Thymus (tissue), 11 donors: ENCODE data around the gene WDR82. TPM values are rescaled to one million over a fixed set of nuclear protein-coding genes. Genes with fewer than 3 reads are reported as not detected.

ENCODE experiments used
- DNase-seq, 9 donors: peaks; one replicate each; pipeline ENCODE4 v3.0.0-alpha.2; 2013; ENCODE audit warnings: low spot score in 9 of 9, low read depth in 6 of 9, missing footprints in 1 of 9
- H3K27ac ChIP-seq, 2 donors: one replicate each; pipeline ENCODE4 v1.5.1; 2013; ENCODE audit warnings: control low read depth in 1 of 2, low read depth in 1 of 2, low read length in 1 of 2, mild to moderate bottlenecking in 1 of 2, moderate library complexity in 1 of 2
- H3K27me3 ChIP-seq, 2 donors: one replicate each; pipeline ENCODE4 v1.5.1; 2013; ENCODE audit warnings: low read length in 1 of 2; ENCODE audit not compliant: control insufficient read depth in 2 of 2, insufficient read depth in 1 of 2
- H3K36me3 ChIP-seq, 2 donors: one replicate each; pipeline ENCODE4 v1.5.1; 2013; ENCODE audit warnings: low read length in 1 of 2, mild to moderate bottlenecking in 1 of 2, moderate library complexity in 1 of 2; ENCODE audit not compliant: control insufficient read depth in 2 of 2, insufficient read depth in 2 of 2
- H3K4me1 ChIP-seq, 2 donors: one replicate each; pipeline ENCODE4 v1.5.1; 2013; ENCODE audit warnings: low read length in 2 of 2; ENCODE audit not compliant: control insufficient read depth in 2 of 2, insufficient read depth in 2 of 2
- H3K4me3 ChIP-seq, 2 donors: one replicate each; pipeline ENCODE4 v1.5.1; 2013; ENCODE audit warnings: low read length in 2 of 2, control low read depth in 1 of 2, mild to moderate bottlenecking in 1 of 2
- H3K9me3 ChIP-seq, 2 donors: one replicate each; pipeline ENCODE4 v1.5.1; 2013; ENCODE audit warnings: low read length in 1 of 2, mild to moderate bottlenecking in 1 of 2; ENCODE audit not compliant: control insufficient read depth in 2 of 2, insufficient read depth in 1 of 2
- WGBS: extraction: QIAGEN DNeasy Blood & Tissue Kit; methylation state at CpG from one replicate; pipeline ENCODE4 v1.1.7; 2013; 5-methylcytosine and 5-hydroxymethylcytosine counted together
- polyA plus RNA-seq: library from polyadenylated mRNA; stranded (reverse); fragments of 200-250 nt; gene quantifications from one replicate; pipeline ENCODE4 v1.2.3, GENCODE V29; 2013
- total RNA-seq: library from RNA; stranded (reverse); fragments of 120-200 nt; gene quantifications from one replicate; pipeline ENCODE4 v1.2.4, GENCODE V29; 2013
- donor health status: healthy.

Gene WDR82
- total and polyA plus RNA-seq, 2 donors = 47.4 to 60.5 TPM

DNA sequence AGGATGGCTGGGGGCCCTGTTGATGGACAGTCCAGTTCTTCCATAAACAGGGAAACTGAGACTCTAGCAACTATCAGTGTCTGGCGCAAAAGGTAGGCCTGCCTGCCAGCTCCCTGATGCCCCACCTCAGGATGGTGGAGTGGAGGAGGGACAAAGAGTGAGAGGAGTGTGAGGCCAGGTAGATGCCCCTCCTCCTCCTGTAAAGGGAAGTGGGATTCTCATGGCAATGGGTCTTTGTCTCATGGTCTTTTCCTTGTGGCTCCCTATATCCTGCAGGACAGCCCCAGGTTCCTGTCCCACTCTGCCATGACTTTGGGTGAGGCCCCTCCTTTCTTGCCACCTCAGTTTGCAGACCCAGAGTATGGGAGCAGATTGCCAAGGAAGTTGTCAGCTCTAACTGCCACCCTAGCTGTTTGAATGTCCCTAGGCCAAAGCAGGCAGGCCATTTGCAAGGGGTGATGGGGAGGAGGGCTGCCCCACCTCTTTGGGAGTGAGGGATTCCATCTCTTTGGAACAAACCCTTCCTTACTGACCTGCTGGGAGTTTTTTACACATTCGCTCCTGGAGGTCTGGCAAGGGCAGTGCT lies 34.8 kb upstream of the WDR82 start:
- H3K4me1 ChIP-seq = peaks cover 2 to 27% of the 10 kb centered on the region in 2 donors
- DNase-seq = no peak
- WGBS = 97% methylated on average over 2 of the region's 2 CpGs

DNA sequence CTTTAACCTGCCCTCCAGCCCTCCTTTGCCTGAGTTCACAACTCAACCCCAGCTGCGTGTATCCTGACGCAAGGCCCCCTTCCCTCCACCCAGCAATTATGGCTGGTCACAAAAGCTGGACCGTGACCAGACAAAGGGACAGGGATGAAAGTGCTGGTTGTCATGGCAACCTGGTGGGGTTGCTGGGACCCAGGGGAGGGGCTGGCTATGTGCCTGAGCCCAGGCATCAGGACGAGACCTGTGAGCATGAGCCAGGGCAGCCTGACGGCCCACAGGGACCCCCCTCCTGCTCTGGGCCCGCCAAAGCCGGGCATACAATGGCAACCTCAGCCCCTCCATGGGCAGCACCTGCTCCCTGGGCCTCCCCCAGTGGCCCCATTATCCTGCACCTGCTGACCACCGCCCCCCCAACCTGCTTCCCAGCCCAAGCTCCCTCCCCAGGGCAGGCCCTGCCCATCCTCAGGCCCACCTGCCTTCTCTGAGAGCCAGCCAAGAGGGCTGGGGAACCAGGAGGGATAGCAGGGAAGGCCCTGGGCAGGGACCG lies 33.2 kb upstream of the WDR82 start:
- Histone ChIP-seq H3K27ac (no peak overlapping the region), H3K36me3 (peaks cover 0 to 3% of the 10 kb centered on the region in 2 donors), H3K9me3 (no peaks in the 10 kb centered on the region), H3K4me3 (no peak overlapping the region), H3K4me1 (peaks cover 0 to 26% of the 10 kb centered on the region in 2 donors), H3K27me3 (no peaks in the 10 kb centered on the region)
- WGBS = 97% methylated on average over 9 of the region's 9 CpGs
- no peak for DNase-seq

More for the DNA sequence above, 34.8 kb upstream of the WDR82 start:
- Histone ChIP-seq H3K9me3 (peaks cover 0 to 4% of the 10 kb centered on the region in 2 donors), H3K36me3 (peaks cover 0 to 3% of the 10 kb centered on the region in 2 donors), H3K4me3 (no peak overlapping the region), H3K27me3 (peaks cover 0 to 2% of the 10 kb centered on the region in 2 donors), H3K27ac (no peak overlapping the region)

DNA sequence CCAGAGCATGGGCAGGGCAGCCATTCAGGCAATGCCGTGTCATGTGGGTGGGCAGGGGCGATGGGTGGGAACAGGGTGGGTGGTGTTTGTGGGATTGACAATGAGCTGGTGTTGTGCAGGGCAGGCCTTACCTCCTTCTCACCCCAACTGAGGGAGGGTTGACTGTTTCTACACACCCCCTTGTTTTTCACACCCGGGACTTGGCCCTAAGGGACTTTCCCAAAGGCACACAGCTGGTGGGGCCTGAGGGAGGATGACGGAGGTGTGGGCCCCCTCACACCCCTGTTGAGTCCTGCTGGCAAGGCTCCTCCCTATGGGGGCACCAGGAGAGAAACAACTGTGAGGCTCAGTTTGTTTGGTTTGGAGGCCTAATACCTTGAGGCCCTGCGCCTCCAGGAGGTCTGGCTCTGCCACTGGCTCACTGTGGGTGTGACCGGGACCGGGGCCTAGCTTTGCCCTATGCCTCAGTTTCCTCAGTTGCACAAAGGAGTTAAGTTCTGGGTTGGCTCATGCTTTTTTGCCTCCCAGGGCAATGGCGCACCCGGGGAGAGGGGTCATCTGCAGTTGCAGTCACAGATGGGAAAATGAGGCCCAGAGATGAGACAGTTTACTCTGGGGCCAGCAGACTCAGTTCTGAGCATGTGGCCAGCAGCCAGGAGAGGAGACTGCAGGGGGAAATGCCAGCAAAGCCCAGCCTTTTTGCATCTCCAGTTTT lies 32.6 kb upstream of the WDR82 start:
- Histone ChIP-seq H3K27me3 (no peaks in the 10 kb centered on the region), H3K9me3 (no peaks in the 10 kb centered on the region), H3K4me1 (peaks cover 0 to 26% of the 10 kb centered on the region in 2 donors), H3K36me3 (peaks cover 0 to 3% of the 10 kb centered on the region in 2 donors), H3K27ac (no peak overlapping the region), H3K4me3 (no peak overlapping the region)
- 91% methylated on average over 9 of the region's 9 CpGs for WGBS
- no peak for DNase-seq

DNA sequence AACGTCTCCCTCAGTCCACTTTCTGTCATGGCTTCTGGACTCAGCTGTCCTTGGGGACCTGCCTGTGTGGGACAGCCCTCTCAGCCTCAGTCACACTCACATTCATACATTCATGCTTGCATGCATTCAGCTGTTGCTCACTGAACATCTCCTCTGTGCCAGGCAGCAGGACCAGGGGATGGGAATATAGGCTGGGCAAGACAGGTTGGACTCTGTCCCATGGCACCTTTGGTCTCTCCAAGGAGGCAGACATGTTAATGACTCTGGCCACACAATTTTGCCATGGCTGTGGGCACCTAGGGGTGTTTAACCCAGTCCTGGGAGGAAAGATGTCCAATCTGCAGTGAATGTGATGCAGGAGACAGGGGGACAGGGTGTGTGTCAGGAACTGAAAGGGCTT lies 29.9 kb upstream of the WDR82 start:
- 66% methylated on average over 1 of the region's 1 CpG for WGBS
- DNase-seq = no peak
- Histone ChIP-seq H3K4me3 (no peak overlapping the region), H3K27ac (no peak overlapping the region), H3K9me3 (no peaks in the 10 kb centered on the region), H3K4me1 (peaks cover 0 to 15% of the 10 kb centered on the region in 2 donors), H3K27me3 (no peaks in the 10 kb centered on the region), H3K36me3 (peaks cover 0 to 3% of the 10 kb centered on the region in 2 donors)

DNA sequence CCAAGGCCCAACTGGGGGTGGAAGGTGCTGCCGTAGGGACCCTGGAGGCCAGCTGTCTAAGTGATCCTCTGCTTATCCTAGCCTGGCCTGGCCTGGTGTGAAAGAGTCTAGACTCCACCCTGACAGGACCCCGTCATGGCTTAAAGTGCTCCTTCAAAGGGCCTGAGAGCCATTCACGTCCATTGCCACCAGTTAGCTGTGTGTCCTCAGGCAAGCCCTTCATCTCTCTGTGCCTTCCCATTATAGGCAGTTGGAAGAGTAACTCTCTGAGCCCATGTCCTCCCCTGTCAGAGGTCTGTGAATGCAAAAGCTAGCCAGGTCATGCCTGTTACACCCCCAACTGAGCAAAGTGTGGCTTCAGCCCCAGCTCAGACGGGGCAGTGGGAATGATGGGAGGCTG lies 28.5 kb upstream of the WDR82 start:
- Histone ChIP-seq H3K9me3 (no peaks in the 10 kb centered on the region), H3K36me3 (peaks cover 0 to 3% of the 10 kb centered on the region in 2 donors), H3K27ac (no peak overlapping the region), H3K27me3 (no peaks in the 10 kb centered on the region), H3K4me3 (no peak overlapping the region), H3K4me1 (peaks cover 0 to 15% of the 10 kb centered on the region in 2 donors)
- no peak for DNase-seq
- WGBS = 98% methylated on average over 4 of the region's 4 CpGs

- H3K4me1 ChIP-seq = peaks cover 0 to 14% of the 10 kb centered on the region in 2 donors
- DNase-seq = no peak
- H3K27ac ChIP-seq = no peak overlapping the region
- H3K36me3 ChIP-seq = peaks cover 0 to 3% of the 10 kb centered on the region in 2 donors
- no peaks in the 10 kb centered on the region for H3K9me3 ChIP-seq
- no peak overlapping the region for H3K4me3 ChIP-seq
- H3K27me3 ChIP-seq = peaks cover 0 to 1% of the 10 kb centered on the region in 2 donors
- WGBS = 98% methylated on average over 5 of the region's 5 CpGs
Observed at GRCh38 chr3:52305926-52306325, 27.5 kb upstream of the WDR82 start.

DNA sequence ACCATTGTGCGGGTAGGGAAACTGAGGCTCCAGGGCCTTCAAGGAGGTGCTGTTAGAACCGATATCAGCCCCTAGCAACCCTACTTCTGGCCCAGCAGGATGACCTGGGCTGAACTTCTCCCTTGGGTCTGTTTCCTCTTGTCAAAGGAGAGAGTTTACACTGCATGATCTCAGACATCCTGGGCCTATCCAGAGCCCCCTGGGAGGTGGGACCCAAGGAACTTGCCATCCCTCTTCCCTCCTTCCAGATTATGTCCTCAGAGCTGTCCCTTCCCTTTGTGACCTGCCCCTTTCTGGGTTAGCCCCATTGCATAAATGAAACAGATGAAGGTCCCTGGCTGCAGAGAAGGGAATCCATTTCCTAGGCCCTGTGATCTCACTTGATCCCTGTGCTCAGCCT lies 25.4 kb upstream of the WDR82 start:
- Histone ChIP-seq H3K27ac (no peak overlapping the region), H3K27me3 (peaks cover 0 to 12% of the 10 kb centered on the region in 2 donors), H3K4me3 (no peak overlapping the region), H3K9me3 (no peaks in the 10 kb centered on the region), H3K36me3 (no peaks in the 10 kb centered on the region), H3K4me1 (peaks cover 0 to 22% of the 10 kb centered on the region in 2 donors)
- WGBS = 95% methylated on average over 2 of the region's 2 CpGs
- DNase-seq = no peak

GRCh38 chr3:52302426-52303145 lies 24.1 kb upstream of the WDR82 start:
- H3K27me3 ChIP-seq = peaks cover 0 to 15% of the 10 kb centered on the region in 2 donors
- DNase-seq = no peak
- H3K27ac ChIP-seq = no peak overlapping the region
- H3K4me3 ChIP-seq = no peak overlapping the region
- H3K4me1 ChIP-seq = peaks cover 0 to 19% of the 10 kb centered on the region in 2 donors
- WGBS = 98% methylated on average over 12 of the region's 12 CpGs
- no peaks in the 10 kb centered on the region for H3K36me3 ChIP-seq
- no peaks in the 10 kb centered on the region for H3K9me3 ChIP-seq
